ENCODE measurements around the gene GJA10. TPM values are rescaled to one million over a fixed set of nuclear protein-coding genes. Genes with fewer than 3 reads are reported as not detected.

GJA10 gene
- polyA plus RNA-seq, 1 donor = not detected

- no peak overlapping the region for H3K4me3 ChIP-seq (ENCODE audit: low read length)
- H3K36me3 ChIP-seq (ENCODE audit: control insufficient read depth, insufficient read depth, low read length) = no peaks in the 10 kb centered on the region
- WGBS (ENCODE audit: insufficient coverage, low lambda C conversion rate) = 74% methylated on average over 2 of the region's 4 CpGs
- peaks cover 21% of the 10 kb centered on the region for H3K27me3 ChIP-seq (ENCODE audit: control insufficient read depth, insufficient read depth, low read length)
- no peak for DNase-seq
- H3K9me3 ChIP-seq (ENCODE audit: control insufficient read depth, low read depth, low read length) = no peaks in the 10 kb centered on the region
- no peaks in the 10 kb centered on the region for H3K4me1 ChIP-seq (ENCODE audit: control insufficient read depth, insufficient read depth, low read length)
- no peak overlapping the region for H3K27ac ChIP-seq (ENCODE audit: low read length)
Observed at GRCh38 chr6:89944181-89944755, 50.0 kb downstream of the GJA10 start.

- H3K27ac ChIP-seq (ENCODE audit: low read length) = no peak overlapping the region
- DNase-seq = no peak
Observed at GRCh38 chr6:89944826-89945407, 50.6 kb downstream of the GJA10 start.

More at GRCh38 chr6:89944826-89945407, 50.6 kb downstream of the GJA10 start:
- Histone ChIP-seq H3K4me3 (ENCODE audit: low read length) (no peak overlapping the region), H3K27me3 (ENCODE audit: control insufficient read depth, insufficient read depth, low read length) (peaks cover 21% of the 10 kb centered on the region), H3K4me1 (ENCODE audit: control insufficient read depth, insufficient read depth, low read length) (no peaks in the 10 kb centered on the region), H3K36me3 (ENCODE audit: control insufficient read depth, insufficient read depth, low read length) (no peaks in the 10 kb centered on the region), H3K9me3 (ENCODE audit: control insufficient read depth, low read depth, low read length) (no peaks in the 10 kb centered on the region)
- 100% methylated on average over 1 of the region's 1 CpG for WGBS (ENCODE audit: insufficient coverage, low lambda C conversion rate)

Other genes starting within 250 kb of the GJA10 start
- gene MDN1, start 74.7 kb upstream of the GJA10 start, polyA plus RNA-seq = 23.6 TPM
- gene CASP8AP2, start 64.6 kb upstream of the GJA10 start, polyA plus RNA-seq = 13.1 TPM

All from large intestine (tissue), 3 donors.